Hepatocyte (in vitro differentiated cells): Measurements from ENCODE around the gene RBBP7.

Experiments used
- EZH2 ChIP-seq: fragments of 200-600 bp; sonication (generic); IDR thresholded peaks from 2 replicates; pipeline ENCODE4 v1.6.1; 2016; ENCODE audit warnings: antibody characterized with exemption, mild to moderate bottlenecking, borderline replicate concordance
- EZH2phosphoT487 ChIP-seq: fragments of 200-600 bp; sonication (generic); IDR thresholded peaks from one replicate; pipeline ENCODE4 v1.6.1; 2018; ENCODE audit warnings: antibody characterized with exemption, mild to moderate bottlenecking, low read depth, moderate library complexity; ENCODE audit not compliant: unreplicated experiment, severe bottlenecking
- TF ChIP-seq, protein P1 (sequence below): fragments of 200-600 bp; sonication (generic); IDR thresholded peaks from 2 replicates; pipeline ENCODE4 v1.5.1; 2016; ENCODE audit warnings: antibody characterized with exemption, mild to moderate bottlenecking; ENCODE audit not compliant: poor library complexity

DNA sequence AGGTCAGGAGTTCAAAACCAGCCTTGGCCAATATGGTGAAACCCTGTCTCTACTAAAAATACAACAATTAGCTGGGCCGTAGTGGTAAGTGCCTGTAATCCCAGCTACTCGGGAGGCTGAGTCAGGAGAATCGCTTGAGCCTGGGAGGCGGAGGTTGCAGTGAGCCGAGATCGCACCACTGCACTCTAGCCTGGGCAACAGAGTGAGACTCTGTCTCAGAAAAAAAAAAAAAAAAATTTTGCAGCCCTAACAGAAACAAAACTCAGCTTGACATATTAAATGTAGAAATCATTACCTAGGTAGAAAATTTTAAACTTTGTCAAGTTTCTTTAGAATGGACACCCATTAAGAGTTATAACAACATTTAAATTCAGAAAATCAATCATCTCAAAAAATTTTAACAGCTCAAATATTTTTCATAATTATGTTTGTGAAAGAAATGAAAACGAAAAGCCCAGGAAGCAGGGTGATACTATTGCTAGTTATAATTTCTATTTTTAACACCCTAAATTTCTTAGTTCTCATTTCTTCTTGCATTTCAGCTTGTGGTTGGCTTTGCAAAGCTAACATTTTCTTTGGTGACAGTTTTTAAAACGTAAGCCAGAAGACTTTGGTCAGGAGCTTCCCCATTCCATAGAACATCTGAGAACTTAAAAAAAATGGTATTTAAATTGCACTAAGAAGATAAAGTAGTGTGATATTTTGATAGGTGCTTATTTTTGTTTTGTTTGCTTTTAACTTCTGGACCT is 33.3 kb upstream of the RBBP7 start:
- TF ChIP-seq, protein P1, sequence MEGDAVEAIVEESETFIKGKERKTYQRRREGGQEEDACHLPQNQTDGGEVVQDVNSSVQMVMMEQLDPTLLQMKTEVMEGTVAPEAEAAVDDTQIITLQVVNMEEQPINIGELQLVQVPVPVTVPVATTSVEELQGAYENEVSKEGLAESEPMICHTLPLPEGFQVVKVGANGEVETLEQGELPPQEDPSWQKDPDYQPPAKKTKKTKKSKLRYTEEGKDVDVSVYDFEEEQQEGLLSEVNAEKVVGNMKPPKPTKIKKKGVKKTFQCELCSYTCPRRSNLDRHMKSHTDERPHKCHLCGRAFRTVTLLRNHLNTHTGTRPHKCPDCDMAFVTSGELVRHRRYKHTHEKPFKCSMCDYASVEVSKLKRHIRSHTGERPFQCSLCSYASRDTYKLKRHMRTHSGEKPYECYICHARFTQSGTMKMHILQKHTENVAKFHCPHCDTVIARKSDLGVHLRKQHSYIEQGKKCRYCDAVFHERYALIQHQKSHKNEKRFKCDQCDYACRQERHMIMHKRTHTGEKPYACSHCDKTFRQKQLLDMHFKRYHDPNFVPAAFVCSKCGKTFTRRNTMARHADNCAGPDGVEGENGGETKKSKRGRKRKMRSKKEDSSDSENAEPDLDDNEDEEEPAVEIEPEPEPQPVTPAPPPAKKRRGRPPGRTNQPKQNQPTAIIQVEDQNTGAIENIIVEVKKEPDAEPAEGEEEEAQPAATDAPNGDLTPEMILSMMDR, result no peak
- TF ChIP-seq EZH2phosphoT487, result no peak
- TF ChIP-seq EZH2, result no peak
